Mammary epithelial cell (primary cell): ENCODE measurements around the gene FBXL16.

Experiments
- CTCF ChIP-seq, 2 donors: IDR thresholded peaks in 1 of 2; conservative IDR thresholded peaks in 1 of 2; 2 replicates each; pipeline ENCODE4 v1.5.1; 2011 to 2012; ENCODE audit warnings: inconsistent platforms in 2 of 2, low read length in 2 of 2, mild to moderate bottlenecking in 2 of 2, control low read depth in 1 of 2, low read depth in 1 of 2; ENCODE audit not compliant: insufficient read depth in 1 of 2; ENCODE audit errors: extremely low read depth in 1 of 2
- EZH2 ChIP-seq: IDR thresholded peaks from 2 replicates; pipeline ENCODE4 v1.6.1; 2012; ENCODE audit warnings: low read length, inconsistent platforms, borderline replicate concordance

GRCh38 chr16:681746-682427 lies 23.7 kb downstream of the FBXL16 start:
- TF ChIP-seq CTCF (conservative IDR thresholded peaks at IDR 0.05 in 1 of 2, IDR thresholded peaks at IDR 0.05 in 1 of 2; ENCODE audit: extremely low read depth in 1 of 2, insufficient read depth in 1 of 2, low read depth in 1 of 2, low read length in 2 of 2) (no peak), EZH2 (no peak)
